SK-N-SH treated with all-trans-retinoic acid at 6 μM for 48 hours (cell line): ENCODE measurements around the gene DMAC2L.
"Not testable (repeated sequence)": the region's sequence is repeated elsewhere in the genome, so short reads cannot be mapped to it uniquely, and the experiment has no call there.

Experiments used
- ATAC-seq: fragments of 200-7000 bp; cut with Tn5 transposase; 3 replicates; pipeline ENCODE4 v1.9.1; 2020; ENCODE audit warnings: mild to moderate bottlenecking, moderate library complexity
- ARNTL ChIP-seq: fragments of 450-650 bp; formaldehyde crosslinking; IDR thresholded peaks from 2 replicates; pipeline ENCODE4 v1.5.0; 2020; ENCODE audit warnings: low read depth, mild to moderate bottlenecking, moderate library complexity, borderline replicate concordance
- BACH2 ChIP-seq: fragments of 250-450 bp; sonication (Bioruptor Pico); IDR thresholded peaks from 2 replicates; pipeline ENCODE4 v1.9.0; 2021; ENCODE audit warnings: mild to moderate bottlenecking, borderline replicate concordance
- ESRRG ChIP-seq: fragments of 250-450 bp; sonication (Bioruptor Pico); IDR thresholded peaks from 2 replicates; pipeline ENCODE4 v1.6.1; 2021; ENCODE audit warnings: mild to moderate bottlenecking
- GLIS3 ChIP-seq: fragments of 250-450 bp; sonication (Bioruptor Pico); IDR thresholded peaks from 2 replicates; pipeline ENCODE4 v1.5.0; 2020; ENCODE audit warnings: mild to moderate bottlenecking, moderate library complexity
- ISL1 ChIP-seq: fragments of 250-450 bp; sonication (Bioruptor Pico); IDR thresholded peaks from 2 replicates; pipeline ENCODE4 v2.1.2; 2022; ENCODE audit warnings: mild to moderate bottlenecking, moderate library complexity
- PPARA ChIP-seq: fragments of 250-450 bp; sonication (Bioruptor Pico); IDR thresholded peaks from 2 replicates; pipeline ENCODE4 v1.5.0; 2020; ENCODE audit warnings: mild to moderate bottlenecking, borderline replicate concordance
- RARB ChIP-seq: fragments of 250-450 bp; sonication (Bioruptor Pico); IDR thresholded peaks from 2 replicates; pipeline ENCODE4 v1.8.0; 2021; ENCODE audit warnings: mild to moderate bottlenecking, moderate library complexity
- TCF4 ChIP-seq: fragments of 250-450 bp; sonication (Bioruptor Pico); IDR thresholded peaks from 2 replicates; pipeline ENCODE4 v1.8.0; 2021; ENCODE audit warnings: mild to moderate bottlenecking, moderate library complexity, borderline replicate concordance
- TOX ChIP-seq: fragments of 250-450 bp; sonication (Bioruptor Pico); IDR thresholded peaks from 2 replicates; pipeline ENCODE4 v1.8.0; 2021; ENCODE audit warnings: mild to moderate bottlenecking, moderate library complexity, borderline replicate concordance
- ZC3H10 ChIP-seq: fragments of 250-450 bp; sonication (Bioruptor Pico); IDR thresholded peaks from 2 replicates; pipeline ENCODE4 v1.5.1; 2021; ENCODE audit warnings: mild to moderate bottlenecking, moderate library complexity
- ZFP3 ChIP-seq: fragments of 250-450 bp; sonication (Bioruptor Pico); IDR thresholded peaks from 2 replicates; pipeline ENCODE4 v1.5.0; 2020; ENCODE audit warnings: mild to moderate bottlenecking, moderate library complexity
- ZFP30 ChIP-seq: fragments of 450-650 bp; formaldehyde crosslinking; IDR thresholded peaks from 2 replicates; pipeline ENCODE4 v1.5.0; 2022; ENCODE audit warnings: mild to moderate bottlenecking, moderate library complexity
- ZNF565 ChIP-seq: fragments of 450-650 bp; formaldehyde crosslinking; conservative IDR thresholded peaks from 2 replicates; pipeline ENCODE4 v1.5.0; 2020; ENCODE audit warnings: low read depth, mild to moderate bottlenecking, moderate library complexity
- ZNF70 ChIP-seq: fragments of 450-650 bp; formaldehyde crosslinking; IDR thresholded peaks from 2 replicates; pipeline ENCODE4 v1.5.0; 2020; ENCODE audit warnings: mild to moderate bottlenecking, moderate library complexity
- ZNF8 ChIP-seq: fragments of 450-650 bp; formaldehyde crosslinking; IDR thresholded peaks from 2 replicates; pipeline ENCODE4 v1.5.0; 2020; ENCODE audit warnings: mild to moderate bottlenecking, moderate library complexity
- TF ChIP-seq, protein P1 (sequence below): fragments of 250-450 bp; sonication (Bioruptor Pico); IDR thresholded peaks from 2 replicates; pipeline ENCODE4 v1.5.0; 2020; ENCODE audit warnings: mild to moderate bottlenecking, moderate library complexity
- TF ChIP-seq, protein P2 (sequence below): fragments of 250-450 bp; sonication (Bioruptor Pico); IDR thresholded peaks from 2 replicates; pipeline ENCODE4 v1.5.1; 2020; ENCODE audit warnings: low read depth, mild to moderate bottlenecking, moderate library complexity
- TF ChIP-seq, protein P3 (sequence below): fragments of 250-450 bp; sonication (Bioruptor Pico); IDR thresholded peaks from 2 replicates; pipeline ENCODE4 v1.8.0; 2021; ENCODE audit warnings: low read depth, mild to moderate bottlenecking, moderate library complexity, borderline replicate concordance
- TF ChIP-seq, protein P4 (sequence below): fragments of 250-450 bp; sonication (Bioruptor Pico); IDR thresholded peaks from 2 replicates; pipeline ENCODE4 v1.8.0; 2020; ENCODE audit warnings: mild to moderate bottlenecking, moderate library complexity, borderline replicate concordance
- TF ChIP-seq, protein P5 (sequence below): fragments of 250-450 bp; sonication (Bioruptor Pico); IDR thresholded peaks from 2 replicates; pipeline ENCODE4 v1.5.1; 2021; ENCODE audit warnings: mild to moderate bottlenecking, moderate library complexity

DMAC2L gene

DNA sequence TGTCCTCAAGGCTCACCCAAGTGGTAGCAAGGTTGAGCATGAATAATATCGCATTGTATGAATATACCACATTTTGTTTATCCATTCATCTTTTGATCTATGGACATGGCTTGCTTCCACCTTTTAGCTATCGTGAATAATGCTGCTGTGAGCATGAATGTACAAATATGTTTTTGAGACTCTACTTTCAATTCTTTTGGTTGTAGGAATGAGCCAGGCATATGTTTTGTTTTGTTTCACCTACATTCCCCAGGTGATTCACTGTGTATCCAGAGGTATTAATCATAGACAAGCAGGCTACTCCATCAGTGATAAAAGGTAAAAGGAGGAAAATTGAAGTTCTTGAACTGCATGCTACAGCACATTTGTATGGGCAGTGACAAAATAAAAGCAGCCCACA lies 48.7 kb downstream of the DMAC2L start:
- no peak for ATAC-seq
- TF ChIP-seq TCF4 (CRISPR knock-in tag): no peak
- no peak for TF ChIP-seq ZNF8
- no peak for TF ChIP-seq ZFP3 (CRISPR knock-in tag)

DNA sequence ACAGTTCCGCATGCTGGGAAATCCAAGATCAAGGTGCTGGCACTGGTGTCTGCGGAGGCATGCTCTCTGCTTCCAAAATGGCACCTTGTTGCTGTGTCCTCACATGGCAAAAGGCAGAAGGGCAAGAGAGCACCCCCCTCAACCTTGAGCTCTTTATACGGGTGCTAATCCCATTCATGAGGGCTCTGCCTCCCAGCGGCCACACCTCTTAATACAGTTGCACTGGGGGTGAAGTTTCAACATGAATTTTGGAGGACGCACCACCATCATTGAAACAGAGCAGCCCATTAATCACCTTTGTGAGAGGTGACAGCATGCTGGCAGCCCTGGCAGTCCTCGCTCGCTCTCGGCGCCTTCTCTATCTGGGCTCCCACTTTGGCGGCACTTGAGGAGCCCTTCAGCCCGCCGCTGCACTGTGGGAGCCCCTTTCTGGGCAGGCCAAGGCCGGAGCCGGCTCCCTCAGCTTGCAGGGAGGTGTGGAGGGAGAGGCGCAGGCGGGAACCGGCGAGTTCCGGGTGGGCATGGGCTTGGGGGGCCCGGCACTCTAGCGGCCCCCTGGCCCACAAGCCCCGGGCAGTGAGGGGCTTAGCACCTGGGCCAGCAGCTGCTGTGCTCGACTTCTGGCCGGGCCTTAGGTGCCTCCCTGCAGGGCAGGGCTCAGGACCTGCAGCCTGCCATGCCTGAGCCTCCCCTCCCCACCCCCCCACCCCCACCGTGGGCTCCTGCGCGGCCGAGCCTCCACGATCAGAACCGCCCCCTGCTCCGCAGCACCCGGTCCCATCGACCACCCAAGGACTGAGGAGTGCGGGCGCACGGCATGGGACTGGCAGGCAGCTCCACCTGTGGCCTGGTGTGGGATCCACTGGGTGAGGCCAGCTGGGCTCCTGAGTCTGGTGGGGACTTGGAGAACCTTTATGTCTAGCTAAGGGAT lies 49.6 kb downstream of the DMAC2L start:
- not testable (repeated sequence) for ATAC-seq

DNA sequence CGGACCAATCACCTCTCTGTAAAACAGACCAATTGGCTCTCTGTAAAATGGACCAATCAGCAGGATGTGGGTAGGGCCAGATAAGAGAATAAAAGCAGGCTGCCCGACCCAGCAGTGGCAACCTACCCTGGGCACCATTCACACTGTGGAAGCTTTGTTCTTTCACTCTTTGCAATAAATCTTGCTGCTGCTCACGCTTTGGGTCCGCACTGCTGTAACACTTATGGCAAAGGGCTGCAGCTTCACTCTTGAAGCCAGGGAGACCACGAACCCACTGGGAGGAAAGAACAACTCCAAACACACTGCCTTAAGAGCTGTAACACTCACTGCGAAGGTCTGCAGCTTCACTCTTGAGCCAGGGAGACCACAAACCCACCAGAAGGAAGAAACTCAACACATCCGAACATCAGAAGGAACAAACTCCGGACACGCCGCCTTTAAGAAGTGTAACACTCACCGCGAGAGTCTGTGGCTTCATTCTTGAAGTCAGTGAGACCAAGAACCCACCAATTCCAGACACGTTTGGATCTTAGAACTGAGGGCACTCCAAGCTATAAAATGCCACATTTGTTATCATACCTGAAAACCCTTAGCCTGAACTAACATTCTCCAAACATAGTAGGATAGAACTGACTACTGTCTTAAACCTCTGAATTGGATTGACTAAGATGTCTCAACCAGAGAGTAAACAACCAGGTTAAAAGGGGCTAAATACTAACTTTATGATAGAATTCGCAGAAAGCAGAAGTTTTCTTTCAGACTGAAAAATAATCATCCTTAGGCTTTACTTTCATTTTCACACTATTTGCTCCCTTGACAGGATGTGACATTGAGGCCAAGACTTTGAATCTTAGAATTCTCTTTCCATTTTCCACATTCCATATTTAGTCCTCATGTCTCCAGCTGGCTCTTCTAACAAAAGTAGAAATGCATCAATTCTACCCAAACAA lies 50.9 kb downstream of the DMAC2L start:
- no peak for ATAC-seq

DNA sequence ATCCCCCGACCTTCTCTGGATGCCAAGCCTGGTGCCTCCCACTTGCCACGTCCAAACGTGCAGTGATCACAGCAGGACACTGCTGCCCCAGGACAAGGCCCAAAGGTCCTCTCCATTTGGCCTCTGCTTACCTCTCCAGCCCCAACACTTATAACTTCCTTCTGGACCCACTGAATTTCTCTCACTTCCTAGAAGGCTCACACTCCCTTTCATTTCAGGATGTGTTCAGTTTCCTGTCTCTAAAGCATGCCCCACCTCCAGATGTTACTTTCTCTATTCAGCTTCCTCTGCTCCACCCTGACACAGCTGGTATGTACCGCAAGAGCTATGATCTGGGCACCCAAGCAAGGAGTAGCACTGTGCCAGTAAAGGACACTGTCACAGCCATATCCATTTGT lies 51.6 kb downstream of the DMAC2L start:
- TF ChIP-seq ISL1 (CRISPR knock-in tag): no peak
- no peak for TF ChIP-seq ESRRG (CRISPR knock-in tag)
- no peak for TF ChIP-seq ZC3H10 (CRISPR knock-in tag)
- no peak for TF ChIP-seq PPARA (CRISPR knock-in tag)
- ATAC-seq: no peak; the same call in 2 of the 3 replicates

More for the DNA sequence above, 50.9 kb downstream of the DMAC2L start:
- no peak for TF ChIP-seq GLIS3 (CRISPR knock-in tag)
- TF ChIP-seq ZC3H10 (CRISPR knock-in tag): no peak
- TF ChIP-seq, protein P1, sequence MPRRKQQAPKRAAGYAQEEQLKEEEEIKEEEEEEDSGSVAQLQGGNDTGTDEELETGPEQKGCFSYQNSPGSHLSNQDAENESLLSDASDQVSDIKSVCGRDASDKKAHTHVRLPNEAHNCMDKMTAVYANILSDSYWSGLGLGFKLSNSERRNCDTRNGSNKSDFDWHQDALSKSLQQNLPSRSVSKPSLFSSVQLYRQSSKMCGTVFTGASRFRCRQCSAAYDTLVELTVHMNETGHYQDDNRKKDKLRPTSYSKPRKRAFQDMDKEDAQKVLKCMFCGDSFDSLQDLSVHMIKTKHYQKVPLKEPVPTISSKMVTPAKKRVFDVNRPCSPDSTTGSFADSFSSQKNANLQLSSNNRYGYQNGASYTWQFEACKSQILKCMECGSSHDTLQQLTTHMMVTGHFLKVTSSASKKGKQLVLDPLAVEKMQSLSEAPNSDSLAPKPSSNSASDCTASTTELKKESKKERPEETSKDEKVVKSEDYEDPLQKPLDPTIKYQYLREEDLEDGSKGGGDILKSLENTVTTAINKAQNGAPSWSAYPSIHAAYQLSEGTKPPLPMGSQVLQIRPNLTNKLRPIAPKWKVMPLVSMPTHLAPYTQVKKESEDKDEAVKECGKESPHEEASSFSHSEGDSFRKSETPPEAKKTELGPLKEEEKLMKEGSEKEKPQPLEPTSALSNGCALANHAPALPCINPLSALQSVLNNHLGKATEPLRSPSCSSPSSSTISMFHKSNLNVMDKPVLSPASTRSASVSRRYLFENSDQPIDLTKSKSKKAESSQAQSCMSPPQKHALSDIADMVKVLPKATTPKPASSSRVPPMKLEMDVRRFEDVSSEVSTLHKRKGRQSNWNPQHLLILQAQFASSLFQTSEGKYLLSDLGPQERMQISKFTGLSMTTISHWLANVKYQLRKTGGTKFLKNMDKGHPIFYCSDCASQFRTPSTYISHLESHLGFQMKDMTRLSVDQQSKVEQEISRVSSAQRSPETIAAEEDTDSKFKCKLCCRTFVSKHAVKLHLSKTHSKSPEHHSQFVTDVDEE: no peak
- no peak for TF ChIP-seq ZFP30 (CRISPR knock-in tag)
- no peak for TF ChIP-seq TOX (CRISPR knock-in tag)
- TF ChIP-seq ISL1 (CRISPR knock-in tag): no peak
- no peak for TF ChIP-seq ZFP3 (CRISPR knock-in tag)
- no peak for TF ChIP-seq ZNF70
- TF ChIP-seq, protein P2, sequence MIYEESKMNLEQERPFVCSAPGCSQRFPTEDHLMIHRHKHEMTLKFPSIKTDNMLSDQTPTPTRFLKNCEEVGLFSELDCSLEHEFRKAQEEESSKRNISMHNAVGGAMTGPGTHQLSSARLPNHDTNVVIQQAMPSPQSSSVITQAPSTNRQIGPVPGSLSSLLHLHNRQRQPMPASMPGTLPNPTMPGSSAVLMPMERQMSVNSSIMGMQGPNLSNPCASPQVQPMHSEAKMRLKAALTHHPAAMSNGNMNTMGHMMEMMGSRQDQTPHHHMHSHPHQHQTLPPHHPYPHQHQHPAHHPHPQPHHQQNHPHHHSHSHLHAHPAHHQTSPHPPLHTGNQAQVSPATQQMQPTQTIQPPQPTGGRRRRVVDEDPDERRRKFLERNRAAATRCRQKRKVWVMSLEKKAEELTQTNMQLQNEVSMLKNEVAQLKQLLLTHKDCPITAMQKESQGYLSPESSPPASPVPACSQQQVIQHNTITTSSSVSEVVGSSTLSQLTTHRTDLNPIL (CRISPR knock-in tag): no peak
- no peak for TF ChIP-seq ESRRG (CRISPR knock-in tag)
- TF ChIP-seq RARB (CRISPR knock-in tag): no peak
- TF ChIP-seq TCF4 (CRISPR knock-in tag): no peak
- no peak for TF ChIP-seq ARNTL (CRISPR knock-in tag)
- TF ChIP-seq, protein P3, sequence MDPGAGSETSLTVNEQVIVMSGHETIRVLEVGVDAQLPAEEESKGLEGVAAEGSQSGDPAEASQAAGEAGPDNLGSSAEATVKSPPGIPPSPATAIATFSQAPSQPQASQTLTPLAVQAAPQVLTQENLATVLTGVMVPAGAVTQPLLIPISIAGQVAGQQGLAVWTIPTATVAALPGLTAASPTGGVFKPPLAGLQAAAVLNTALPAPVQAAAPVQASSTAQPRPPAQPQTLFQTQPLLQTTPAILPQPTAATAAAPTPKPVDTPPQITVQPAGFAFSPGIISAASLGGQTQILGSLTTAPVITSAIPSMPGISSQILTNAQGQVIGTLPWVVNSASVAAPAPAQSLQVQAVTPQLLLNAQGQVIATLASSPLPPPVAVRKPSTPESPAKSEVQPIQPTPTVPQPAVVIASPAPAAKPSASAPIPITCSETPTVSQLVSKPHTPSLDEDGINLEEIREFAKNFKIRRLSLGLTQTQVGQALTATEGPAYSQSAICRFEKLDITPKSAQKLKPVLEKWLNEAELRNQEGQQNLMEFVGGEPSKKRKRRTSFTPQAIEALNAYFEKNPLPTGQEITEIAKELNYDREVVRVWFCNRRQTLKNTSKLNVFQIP (CRISPR knock-in tag): no peak
- TF ChIP-seq PPARA (CRISPR knock-in tag): no peak
- no peak for TF ChIP-seq ZNF565 (CRISPR knock-in tag)
- TF ChIP-seq BACH2: no peak
- no peak for TF ChIP-seq ZNF8

DNA sequence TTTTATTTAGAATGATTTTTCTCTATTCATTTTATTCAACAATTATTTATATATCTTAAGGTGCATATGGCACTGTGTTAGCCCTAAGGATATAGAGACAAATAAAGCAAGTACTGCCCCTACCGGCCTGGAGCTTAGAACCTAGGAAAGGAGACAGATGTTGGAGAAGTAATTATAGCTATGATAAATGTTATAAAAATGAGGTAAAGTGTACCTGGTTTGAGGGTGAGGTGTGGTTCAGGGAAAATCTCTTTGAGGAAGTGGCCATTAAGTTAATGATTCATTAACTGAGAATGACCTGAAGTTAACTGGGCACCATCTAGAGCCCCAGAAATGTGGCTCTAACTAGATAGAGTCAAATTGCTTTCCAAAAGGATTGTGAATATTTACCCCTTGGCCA lies 52.7 kb downstream of the DMAC2L start:
- ATAC-seq: no peak
- TF ChIP-seq, protein P4, sequence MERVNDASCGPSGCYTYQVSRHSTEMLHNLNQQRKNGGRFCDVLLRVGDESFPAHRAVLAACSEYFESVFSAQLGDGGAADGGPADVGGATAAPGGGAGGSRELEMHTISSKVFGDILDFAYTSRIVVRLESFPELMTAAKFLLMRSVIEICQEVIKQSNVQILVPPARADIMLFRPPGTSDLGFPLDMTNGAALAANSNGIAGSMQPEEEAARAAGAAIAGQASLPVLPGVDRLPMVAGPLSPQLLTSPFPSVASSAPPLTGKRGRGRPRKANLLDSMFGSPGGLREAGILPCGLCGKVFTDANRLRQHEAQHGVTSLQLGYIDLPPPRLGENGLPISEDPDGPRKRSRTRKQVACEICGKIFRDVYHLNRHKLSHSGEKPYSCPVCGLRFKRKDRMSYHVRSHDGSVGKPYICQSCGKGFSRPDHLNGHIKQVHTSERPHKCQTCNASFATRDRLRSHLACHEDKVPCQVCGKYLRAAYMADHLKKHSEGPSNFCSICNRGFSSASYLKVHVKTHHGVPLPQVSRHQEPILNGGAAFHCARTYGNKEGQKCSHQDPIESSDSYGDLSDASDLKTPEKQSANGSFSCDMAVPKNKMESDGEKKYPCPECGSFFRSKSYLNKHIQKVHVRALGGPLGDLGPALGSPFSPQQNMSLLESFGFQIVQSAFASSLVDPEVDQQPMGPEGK (CRISPR knock-in tag): no peak
- TF ChIP-seq TOX (CRISPR knock-in tag) (no peak), ZFP3 (CRISPR knock-in tag) (no peak)
- TF ChIP-seq, protein P1: no peak
- TF ChIP-seq, protein P5, sequence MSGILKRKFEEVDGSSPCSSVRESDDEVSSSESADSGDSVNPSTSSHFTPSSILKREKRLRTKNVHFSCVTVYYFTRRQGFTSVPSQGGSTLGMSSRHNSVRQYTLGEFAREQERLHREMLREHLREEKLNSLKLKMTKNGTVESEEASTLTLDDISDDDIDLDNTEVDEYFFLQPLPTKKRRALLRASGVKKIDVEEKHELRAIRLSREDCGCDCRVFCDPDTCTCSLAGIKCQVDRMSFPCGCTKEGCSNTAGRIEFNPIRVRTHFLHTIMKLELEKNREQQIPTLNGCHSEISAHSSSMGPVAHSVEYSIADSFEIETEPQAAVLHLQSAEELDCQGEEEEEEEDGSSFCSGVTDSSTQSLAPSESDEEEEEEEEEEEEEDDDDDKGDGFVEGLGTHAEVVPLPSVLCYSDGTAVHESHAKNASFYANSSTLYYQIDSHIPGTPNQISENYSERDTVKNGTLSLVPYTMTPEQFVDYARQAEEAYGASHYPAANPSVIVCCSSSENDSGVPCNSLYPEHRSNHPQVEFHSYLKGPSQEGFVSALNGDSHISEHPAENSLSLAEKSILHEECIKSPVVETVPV (CRISPR knock-in tag): no peak
